G401 (cell line): ENCODE data around the gene AMDHD2. TPM values are rescaled to one million over a fixed set of nuclear protein-coding genes. Genes with fewer than 3 reads are reported as not detected.
"Not testable (repeated sequence)": the region's sequence is repeated elsewhere in the genome, so short reads cannot be mapped to it uniquely, and the experiment has no call there.

Experiments
- DNase-seq: peaks from one replicate; pipeline ENCODE4 v3.0.0-alpha.2; 2015; ENCODE audit warnings: low spot score
- in situ Hi-C: cut with HindIII; loops from 2 replicates; pipeline ENCODE4 v1.10.0; 2016; ENCODE audit warnings: low sequenced_read_pairs, mixed read lengths
- total RNA-seq: library from RNA; depleted of rRNA; stranded (reverse); fragments of >200 nt; shearing (Covaris generic); gene quantifications from 2 replicates; pipeline ENCODE4 v1.2.3, GENCODE V29; 2014; rRNA removed

AMDHD2 gene, protein sequence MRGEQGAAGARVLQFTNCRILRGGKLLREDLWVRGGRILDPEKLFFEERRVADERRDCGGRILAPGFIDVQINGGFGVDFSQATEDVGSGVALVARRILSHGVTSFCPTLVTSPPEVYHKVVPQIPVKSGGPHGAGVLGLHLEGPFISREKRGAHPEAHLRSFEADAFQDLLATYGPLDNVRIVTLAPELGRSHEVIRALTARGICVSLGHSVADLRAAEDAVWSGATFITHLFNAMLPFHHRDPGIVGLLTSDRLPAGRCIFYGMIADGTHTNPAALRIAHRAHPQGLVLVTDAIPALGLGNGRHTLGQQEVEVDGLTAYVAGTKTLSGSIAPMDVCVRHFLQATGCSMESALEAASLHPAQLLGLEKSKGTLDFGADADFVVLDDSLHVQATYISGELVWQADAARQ
- total RNA-seq = 75.0 and 86.2 TPM in 2 replicates

DNA sequence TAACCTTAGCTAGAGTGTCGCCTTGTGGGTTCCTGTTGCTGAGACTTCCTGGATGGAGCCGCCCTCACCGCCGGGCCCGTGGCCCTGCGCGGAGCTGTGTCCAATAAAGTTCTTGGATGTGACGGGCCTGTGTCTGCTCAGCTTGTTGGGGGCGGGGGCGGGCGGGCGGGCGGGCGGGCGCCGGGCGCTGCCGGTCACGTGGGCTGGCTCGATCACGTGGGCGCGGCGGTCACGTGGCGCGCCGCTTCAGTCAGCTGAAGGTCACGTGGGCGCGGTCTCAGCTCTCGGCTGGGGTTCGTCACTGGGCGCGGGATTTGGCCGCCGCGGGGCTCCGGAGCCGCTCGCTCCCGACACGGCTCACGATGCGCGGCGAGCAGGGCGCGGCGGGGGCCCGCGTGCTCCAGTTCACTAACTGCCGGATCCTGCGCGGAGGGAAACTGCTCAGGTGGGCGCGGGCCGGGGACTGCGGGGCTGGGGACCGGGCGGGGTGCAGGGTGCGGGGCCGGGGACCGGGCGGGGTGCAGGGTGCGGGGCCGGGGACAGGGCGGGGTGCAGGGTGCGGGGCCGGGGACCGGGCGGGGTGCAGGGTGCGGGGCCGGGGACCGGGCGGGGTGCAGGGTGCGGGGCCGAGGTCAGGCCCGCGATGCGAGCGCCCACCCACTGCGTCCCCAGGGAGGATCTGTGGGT, at the start of gene AMDHD2:
TSS of gene AMDHD2 (plus strand) at position 275 of the 687 bp plus-strand sequence. CDS start at position 363, 88 bp downstream.
- peak; percentile 80 for DNase-seq
- in situ Hi-C loops = loop anchor here (25.0 kb wide), 1 partner anchor 358 kb away; the partner anchor contains the start of gene TRAF7

DNA sequence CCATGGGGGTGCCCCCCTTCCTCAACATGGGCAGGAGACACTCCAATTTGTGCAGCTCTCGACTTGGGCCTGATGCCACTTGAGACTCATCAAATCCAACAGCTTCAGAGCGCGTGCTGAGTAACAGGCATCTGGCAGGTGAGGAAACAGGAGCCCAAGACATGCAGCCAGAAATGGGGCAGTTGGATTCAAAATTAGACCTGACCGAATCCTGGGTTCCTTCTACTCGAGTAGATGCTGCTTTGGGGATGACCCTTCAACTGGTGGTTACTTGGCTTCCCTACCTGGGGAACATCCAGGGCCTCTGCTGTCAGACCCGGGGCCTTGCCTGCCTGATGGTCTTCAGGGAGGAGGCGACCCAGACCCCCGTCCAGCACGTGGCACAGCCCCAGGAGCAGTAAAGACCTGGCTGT, 49.6 kb upstream of the AMDHD2 start:
- DNase-seq = no peak
- in situ Hi-C loops = no loop called here

DNA sequence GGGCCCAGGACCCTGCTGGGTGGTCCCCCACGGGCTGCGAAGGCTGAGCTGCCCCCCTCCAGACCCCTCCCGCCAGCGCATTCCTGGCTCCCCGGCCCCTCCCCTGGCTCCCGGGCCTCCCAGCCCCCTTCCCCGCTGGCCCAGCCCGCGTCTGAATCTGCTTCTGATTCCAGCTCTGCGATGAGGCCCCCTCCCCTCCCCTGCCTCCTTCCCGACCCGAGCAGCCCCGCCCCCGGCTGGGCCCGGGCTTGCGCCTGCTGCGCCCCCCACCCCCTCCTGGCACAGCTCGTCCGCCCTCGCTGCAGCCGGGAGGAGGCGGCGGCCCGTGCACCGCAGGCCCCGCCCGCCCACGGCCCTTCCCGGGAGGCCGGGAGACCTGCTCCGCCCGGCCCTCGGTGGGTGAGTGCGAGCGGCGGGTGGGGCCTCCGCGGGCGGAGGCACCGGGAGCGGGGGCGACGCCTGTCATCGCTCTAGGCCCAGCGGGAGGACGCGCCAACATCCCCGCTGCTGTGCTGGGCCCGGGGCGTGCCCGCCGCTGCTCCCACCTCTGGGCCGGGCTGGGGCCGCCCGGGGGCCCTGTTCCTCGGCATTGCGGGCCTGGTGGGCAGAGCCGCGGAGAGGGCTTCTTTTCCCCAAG, 49.0 kb upstream of the AMDHD2 start, which contains the start of gene NTN3:
TSS of gene NTN3 (plus strand) at position 282 of the 637 bp plus-strand sequence. CDS start 405 bp downstream, outside the sequence.
- no peak for DNase-seq
- in situ Hi-C loops = no loop called here

DNA sequence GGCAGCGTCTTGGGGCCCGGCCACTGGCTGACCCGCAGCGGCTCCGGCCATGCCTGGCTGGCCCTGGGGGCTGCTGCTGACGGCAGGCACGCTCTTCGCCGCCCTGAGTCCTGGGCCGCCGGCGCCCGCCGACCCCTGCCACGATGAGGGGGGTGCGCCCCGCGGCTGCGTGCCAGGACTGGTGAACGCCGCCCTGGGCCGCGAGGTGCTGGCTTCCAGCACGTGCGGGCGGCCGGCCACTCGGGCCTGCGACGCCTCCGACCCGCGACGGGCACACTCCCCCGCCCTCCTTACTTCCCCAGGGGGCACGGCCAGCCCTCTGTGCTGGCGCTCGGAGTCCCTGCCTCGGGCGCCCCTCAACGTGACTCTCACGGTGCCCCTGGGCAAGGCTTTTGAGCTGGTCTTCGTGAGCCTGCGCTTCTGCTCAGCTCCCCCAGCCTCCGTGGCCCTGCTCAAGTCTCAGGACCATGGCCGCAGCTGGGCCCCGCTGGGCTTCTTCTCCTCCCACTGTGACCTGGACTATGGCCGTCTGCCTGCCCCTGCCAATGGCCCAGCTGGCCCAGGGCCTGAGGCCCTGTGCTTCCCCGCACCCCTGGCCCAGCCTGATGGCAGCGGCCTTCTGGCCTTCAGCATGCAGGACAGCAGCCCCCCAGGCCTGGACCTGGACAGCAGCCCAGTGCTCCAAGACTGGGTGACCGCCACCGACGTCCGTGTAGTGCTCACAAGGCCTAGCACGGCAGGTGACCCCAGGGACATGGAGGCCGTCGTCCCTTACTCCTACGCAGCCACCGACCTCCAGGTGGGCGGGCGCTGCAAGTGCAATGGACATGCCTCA, 48.3 kb upstream of the AMDHD2 start:
- in situ Hi-C loops = no loop called here
- DNase-seq = no peak

DNA sequence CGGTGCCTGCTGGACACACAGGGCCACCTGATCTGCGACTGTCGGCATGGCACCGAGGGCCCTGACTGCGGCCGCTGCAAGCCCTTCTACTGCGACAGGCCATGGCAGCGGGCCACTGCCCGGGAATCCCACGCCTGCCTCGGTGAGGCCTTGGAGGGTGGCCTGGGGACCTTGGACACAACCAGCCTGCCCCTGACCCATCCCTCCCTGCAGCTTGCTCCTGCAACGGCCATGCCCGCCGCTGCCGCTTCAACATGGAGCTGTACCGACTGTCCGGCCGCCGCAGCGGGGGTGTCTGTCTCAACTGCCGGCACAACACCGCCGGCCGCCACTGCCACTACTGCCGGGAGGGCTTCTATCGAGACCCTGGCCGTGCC, 47.7 kb upstream of the AMDHD2 start:
- in situ Hi-C loops = no loop called here
- DNase-seq = no peak

DNA sequence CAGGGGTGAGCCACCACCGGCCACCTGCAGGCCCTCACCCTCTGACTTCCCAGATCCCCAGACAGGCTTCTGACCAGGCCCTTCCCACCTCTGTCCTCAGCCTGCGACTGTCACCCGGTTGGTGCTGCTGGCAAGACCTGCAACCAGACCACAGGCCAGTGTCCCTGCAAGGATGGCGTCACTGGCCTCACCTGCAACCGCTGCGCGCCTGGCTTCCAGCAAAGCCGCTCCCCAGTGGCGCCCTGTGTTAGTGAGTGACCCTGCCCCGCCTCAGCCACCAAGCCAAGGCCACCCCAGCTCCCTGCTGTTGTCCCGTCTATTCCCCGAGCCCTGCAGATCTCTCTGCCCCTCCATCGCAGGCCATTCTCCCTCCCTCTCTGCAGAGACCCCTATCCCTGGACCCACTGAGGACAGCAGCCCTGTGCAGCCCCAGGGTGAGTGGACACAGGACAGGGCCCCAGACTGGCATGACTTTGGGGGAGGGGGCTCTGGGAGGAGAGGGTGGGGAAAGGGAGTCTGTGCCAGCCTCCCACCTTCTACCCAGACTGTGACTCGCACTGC, 47.2 kb upstream of the AMDHD2 start:
- in situ Hi-C loops = no loop called here

DNA sequence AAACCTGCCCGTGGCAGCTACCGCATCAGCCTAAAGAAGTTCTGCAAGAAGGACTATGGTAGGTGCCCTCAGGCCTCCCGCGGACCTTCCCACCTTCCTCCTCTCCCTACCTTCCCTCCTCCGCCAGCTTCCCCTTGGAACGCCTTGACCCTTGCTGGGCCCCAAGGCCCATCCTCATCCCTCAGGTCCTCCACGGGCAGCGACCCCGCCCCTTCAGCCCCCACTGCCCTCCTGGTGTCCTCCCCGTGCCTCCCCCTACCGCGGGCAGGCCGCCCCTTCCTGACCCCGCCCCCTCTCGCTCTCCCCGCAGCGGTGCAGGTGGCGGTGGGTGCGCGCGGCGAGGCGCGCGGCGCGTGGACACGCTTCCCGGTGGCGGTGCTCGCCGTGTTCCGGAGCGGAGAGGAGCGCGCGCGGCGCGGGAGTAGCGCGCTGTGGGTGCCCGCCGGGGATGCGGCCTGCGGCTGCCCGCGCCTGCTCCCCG, 46.7 kb upstream of the AMDHD2 start:
- no peak for DNase-seq
- in situ Hi-C loops = no loop called here

More for the DNA sequence above, 47.2 kb upstream of the AMDHD2 start:
- no peak for DNase-seq

DNA sequence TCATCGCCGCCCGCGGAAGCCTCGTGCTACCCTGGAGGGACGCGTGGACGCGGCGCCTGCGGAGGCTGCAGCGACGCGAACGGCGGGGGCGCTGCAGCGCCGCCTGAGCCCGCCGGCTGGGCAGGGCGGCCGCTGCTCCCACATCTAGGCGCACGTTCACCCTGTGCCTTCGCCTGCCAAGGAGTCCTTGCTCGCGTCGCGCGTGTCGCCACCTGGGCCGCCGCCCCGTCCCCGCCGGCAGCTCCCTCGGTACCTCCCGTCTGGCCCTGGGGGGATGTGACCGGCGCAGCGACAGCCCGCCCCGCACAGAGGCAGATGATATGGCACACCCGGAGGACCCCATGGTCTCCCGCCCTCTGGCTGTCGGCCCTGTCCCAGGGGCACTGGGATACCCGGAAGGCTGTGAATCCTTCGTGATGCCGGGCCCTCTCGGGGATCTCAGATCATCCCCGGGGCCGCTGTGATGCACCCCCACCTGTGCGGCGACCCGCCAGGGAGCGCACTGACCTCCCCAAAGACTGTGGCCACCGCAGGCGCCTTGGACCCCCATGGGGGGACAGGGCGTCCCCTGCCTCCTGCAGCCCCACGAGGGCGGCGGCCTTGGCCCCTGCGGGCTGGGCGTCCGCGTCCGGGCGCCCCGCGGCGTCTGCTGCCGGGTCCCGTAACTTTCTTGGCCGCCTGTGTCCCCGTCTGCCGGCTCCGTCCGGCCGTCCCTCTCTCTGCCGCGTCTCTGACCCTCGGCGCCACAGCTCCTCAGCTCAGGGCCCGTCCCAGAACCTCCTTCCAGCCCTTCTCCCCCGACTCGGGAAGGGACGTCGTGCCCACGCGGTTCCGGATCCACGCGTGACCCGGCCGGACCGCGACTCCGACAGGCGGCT, 45.9 kb upstream of the AMDHD2 start:
- DNase-seq = no peak
- in situ Hi-C loops = no loop called here

DNA sequence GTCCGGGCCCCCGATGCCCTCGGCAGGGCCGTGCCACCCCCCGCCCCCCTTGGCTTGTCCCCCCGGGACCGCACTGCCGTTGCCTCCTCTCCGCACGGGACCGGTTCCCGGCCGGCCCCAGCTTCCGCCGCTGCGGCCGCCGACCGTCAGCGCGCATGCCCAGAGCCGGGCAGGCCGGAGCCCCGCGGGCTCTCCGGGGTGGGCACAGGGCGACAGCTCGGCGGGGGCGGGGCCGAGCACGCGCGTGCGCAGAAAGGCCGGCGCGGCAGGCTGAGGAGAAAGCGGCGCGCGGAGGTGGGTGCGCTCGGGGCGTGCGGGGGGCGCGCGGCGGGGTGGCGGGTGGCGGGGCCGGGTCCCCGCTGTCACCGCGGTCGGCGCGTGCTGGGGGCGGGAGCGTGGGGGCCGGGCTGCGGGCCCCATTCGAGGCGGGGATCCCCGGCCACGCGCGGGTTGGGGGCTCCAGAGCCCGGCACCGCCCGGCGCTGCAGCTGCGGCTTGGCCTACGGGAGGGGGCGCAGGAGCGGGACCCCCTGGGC, 45.2 kb upstream of the AMDHD2 start, which contains the start of gene TBC1D24:
TSS of gene TBC1D24 (plus strand) at position 251 of the 536 bp plus-strand sequence. CDS start 21,022 bp downstream, outside the sequence.
- in situ Hi-C loops = no loop called here
- peak; percentile 79 for DNase-seq

DNA sequence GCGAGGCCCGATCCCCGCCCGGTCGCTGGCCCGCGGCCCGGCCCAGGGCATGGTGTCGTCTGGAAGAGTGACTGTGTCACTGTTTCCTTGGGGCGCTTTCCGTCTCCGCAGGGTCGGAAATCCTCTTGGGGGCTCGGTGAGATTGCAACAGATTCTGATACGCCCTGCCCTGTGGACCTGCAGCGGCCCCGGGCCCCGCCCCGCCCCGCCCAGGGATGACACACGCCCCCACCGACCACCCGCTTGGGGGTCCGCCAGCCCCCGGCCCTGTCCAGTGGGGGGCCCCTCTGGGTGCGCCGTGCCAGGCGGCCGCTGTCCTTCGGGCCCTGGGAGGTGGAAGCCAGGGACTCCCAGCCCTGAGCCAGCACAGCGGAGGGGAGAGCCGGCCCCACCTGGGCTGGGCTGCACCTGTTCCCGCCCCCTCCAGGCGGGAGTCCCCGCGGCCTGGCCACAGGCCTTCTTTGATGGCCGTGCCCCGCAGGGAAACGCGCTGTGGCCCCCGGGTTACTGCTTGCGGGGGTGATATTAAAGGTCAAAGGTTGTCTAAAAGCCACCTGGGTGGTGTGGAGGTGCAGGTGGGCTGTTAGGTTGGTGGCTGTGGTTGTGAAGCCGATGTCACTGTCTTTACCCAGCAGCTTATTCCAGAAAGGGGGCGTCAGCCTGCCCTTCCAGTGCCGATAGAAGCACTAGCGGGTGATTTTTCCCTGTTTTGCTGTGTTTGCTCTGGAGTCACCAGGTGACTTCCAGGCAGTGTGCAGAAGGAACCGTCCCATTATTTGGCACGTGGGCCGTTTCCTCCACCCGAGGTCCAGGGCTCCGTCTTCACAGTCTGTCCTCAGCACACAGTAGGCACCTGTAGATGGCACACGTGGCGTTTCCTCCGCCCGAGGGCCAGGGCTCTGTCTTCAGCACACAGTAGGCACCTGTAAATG, 44.5 kb upstream of the AMDHD2 start:
- peak; percentile 52 for DNase-seq
- in situ Hi-C loops = no loop called here

DNA sequence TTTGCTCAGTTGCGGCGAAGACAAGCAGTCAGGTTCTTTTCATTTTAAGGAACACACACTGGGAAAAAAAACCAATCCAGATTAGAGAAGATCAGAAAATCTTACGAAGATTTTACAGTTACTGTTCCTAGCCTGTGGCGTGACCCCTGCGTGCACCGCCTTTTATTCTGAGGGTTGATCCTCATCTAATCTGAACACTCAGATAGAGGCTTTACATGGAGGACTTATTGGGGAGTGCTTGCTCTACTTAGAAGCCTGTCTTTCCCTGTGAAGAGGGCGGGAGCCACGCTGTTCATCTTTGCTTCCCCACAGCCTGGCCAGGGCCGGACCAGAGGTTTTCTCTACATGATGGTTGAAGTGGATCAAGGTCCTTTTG, 43.8 kb upstream of the AMDHD2 start:
- DNase-seq = no peak
- in situ Hi-C loops = no loop called here

DNA sequence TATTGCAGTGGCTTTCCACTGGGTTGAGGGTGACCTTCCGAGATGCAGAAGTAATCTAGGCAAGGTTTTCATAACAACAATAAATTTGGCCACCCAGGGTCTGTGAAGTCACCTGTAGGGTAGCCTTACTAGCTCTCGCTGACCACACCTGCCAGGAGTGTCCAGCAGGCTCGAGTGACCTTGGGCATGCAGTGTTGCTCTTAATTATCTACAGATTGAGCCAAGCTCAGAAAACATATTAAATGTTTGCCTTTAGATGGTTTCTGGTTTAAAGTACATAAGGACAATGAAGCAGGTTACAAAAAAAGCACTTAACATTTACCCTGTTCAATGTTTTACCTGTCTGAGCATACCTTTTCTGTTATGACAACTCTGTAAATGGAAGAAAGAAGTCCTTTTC, 43.4 kb upstream of the AMDHD2 start:
- no peak for DNase-seq
- in situ Hi-C loops = no loop called here

DNA sequence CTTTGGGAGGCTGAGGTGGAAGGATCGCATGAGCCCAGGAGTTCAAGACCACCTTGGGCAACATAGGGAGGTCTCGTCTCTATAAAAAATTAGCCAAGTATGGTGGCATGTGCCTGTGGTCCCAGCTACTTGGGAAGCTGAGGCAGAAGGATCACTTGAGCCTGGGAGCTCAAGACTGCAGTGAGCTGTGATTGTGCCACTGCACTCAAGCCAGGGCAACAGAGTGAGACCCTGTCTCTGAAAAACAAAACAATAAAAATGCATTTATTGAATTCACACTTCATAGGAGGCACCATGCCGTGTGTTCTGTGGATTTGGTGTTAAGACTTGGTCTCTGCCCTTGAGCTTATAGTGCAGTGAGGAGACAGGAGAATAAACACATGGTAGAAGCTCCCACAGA, 42.8 kb upstream of the AMDHD2 start:
- no peak for DNase-seq
- in situ Hi-C loops = no loop called here

DNA sequence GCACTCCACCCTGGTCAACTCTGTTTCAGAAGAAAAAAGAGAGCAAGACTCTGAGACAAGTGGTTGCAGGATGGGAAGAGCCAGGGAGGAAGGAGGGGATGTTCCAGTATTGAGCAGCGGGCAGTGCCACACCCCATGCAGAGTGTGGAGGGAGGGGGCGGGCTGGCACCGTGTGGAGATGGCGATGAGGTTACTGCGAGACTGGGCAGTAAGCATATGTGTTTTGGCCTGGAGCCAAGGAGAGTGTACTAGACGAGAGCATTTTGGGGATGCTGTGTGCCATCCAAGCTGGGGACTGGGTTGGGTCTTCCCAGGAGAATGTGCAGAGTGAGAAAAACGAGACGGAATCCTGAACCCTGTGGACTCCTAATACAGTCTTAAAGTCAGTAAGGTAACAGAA, 41.9 kb upstream of the AMDHD2 start:
- in situ Hi-C loops = no loop called here
- DNase-seq = no peak

DNA sequence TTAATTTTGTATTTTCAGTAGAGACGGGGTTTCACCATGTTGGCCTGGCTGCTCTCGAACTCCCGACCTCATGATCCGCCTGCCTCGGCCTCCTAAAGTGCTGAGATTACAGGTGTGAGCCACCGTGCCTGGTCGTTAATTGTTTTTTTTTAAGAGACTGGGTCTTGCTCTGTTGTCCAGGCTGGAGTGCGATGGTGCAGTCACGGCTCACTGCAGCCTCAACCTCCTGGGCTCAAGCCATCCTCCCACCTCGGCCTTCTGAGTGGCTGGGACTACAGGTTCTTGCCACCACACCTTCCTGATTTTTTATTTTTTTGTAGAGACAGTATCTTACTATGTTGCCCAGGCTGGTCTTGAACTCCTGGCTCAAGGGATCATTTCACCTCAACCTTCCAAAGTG, 40.2 kb upstream of the AMDHD2 start:
- in situ Hi-C loops, DNase-seq: not testable (repeated sequence)

DNA sequence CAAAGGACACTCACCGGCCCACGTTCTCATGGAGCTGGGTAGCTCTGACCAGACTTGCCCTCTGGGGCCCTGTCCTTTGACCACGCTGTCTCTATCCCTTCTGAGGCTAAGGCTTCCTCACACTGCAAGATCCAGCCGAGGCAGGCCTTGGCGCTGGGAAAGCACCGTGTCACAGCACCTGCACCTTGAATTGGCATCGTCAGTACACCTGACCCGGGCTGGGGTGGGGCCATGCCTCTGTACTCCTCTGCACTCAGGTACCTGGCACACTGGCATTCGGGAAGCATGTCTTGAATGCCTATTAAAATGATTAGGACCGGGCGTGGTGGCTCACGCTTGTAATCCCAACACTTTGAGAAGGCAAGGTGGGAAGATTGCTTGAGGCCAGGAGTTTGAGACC, 39.2 kb upstream of the AMDHD2 start:
- in situ Hi-C loops = no loop called here
- DNase-seq = no peak
